GM12892 (cell line): ENCODE data around the gene GALNT16.

ENCODE experiments used
- DNase-seq: peaks from one replicate; pipeline ENCODE4 v3.0.0; 2011; ENCODE audit not compliant: insufficient read length
- FAIRE-seq: peaks from 2 replicates; lab custom pipeline; 2011; peaks lifted over from hg19 to GRCh38; lab: Jason Lieb, UNC
- POLR2A ChIP-seq: IDR thresholded peaks from 2 replicates; pipeline ENCODE4 v1.6.1; 2011; ENCODE audit warnings: low read depth, low read length, control low read depth
- POLR2AphosphoS5 ChIP-seq: IDR thresholded peaks from 2 replicates; pipeline ENCODE4 v1.6.1; 2011; ENCODE audit warnings: low read depth, low read length, control low read depth
- TAF1 ChIP-seq: IDR thresholded peaks from 2 replicates; pipeline ENCODE4 v1.6.1; 2011; ENCODE audit warnings: low read depth, mild to moderate bottlenecking, control low read depth, low read length, borderline replicate concordance

The GALNT16 gene

DNA sequence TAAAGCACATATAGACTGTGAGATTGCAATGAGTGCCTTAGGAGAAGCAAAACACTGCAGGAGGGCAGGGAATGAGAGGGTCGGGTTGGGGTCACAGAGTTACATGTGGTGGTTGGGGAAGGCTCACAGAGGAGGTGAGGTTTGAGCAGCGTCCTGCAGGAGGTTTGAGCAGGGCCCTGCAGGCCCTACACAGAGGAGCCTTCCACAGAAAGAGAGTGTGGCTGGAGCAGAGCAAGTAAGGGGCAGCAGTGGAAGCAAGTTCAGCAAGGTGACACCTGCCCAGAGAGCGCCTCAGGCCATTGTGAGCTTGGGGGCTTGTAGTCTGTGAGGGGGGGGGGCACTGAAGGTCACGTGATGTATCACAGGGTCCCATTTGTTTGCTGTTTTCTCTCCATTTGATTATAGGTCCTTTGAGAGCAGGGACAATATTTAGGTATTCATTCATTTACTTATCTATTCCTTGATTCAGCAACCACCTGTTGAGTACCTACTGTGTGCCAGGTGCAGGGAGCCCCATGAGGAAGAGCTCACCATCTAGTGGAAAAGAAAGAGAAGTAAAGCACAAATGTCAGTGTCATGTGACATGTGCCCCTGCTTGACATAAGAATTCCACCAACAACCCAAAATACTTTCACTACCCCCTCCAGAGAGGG, 56.6 kb downstream of the GALNT16 start:
- TF ChIP-seq POLR2AphosphoS5 (no peak), TAF1 (no peak)
- FAIRE-seq (no peak), DNase-seq (no peak)

DNA sequence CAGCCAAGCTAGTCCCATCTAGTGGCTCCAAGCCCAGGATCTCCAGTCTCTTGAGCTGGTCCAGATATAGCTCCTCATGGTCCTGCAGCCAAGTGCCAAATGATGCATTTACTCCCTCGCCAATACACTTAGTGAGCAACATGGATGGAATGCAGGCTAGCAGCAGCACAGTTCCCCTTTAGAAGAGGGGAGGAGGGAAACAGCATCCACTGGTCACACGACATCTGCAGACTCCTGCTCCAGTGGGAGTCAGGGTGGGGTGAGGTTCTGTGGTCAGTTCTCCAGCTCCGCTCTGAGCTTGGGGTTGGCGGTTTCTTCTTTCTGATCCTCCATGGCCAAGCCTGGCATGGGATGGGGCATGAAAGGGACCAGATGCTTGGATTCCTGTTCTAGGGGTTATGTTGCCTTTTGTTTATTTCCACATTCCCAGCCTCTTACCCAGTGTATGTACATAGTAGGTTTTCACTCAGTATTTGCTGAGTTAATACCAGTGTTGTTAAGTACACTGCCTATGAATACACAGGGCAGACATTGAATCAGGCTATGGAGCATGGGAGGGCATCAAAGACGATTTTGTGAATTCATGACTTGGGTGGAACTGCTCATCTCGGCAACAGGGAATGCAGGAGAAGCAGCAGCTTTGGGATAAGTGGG, 57.3 kb downstream of the GALNT16 start:
- FAIRE-seq, result no peak
- TF ChIP-seq POLR2A (no peak), POLR2AphosphoS5 (no peak), TAF1 (no peak)

DNA sequence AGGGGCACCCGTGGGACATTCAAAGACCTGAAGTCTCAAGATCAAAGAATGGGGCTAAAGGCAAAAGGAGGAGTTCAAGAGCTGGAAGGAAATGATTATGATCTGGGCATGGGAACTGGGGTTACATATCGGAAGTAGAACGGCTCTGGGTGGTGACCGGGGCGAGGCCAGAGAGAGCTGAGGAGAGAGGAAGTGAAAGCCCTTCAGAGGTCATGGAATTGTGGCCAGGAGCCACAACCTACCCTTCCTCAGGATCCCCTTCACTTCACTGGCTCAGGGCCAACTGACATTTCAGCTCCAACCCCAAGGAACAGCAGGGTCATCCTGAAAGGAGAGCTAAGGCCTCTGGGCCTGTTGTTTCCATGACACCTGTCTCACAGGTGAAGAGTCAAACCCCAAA, 57.8 kb downstream of the GALNT16 start:
- FAIRE-seq, result no peak
- no peak for TF ChIP-seq TAF1
- no peak for TF ChIP-seq POLR2AphosphoS5
- TF ChIP-seq POLR2A, result no peak
- no peak for DNase-seq

More for the DNA sequence above, 57.3 kb downstream of the GALNT16 start:
- no peak for DNase-seq

DNA sequence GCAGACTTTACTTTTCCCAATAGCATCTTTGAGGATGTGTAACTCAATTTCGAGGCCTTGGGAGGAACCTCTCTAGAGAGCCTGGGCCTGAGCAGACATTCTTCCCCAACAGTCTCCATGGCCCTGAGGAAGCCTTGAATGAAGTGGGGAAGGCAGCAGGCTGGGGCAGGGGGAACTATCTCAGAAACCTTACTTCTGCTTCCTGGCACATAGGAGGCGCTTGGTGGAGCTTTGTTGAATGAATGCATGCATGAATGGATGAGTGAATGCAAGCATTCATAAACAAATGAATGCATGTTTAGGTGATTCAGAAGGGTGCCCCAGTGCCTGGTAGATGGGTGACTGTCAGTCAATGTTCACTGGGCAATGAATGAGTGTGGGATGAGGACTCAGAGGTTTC, 58.3 kb downstream of the GALNT16 start:
- FAIRE-seq, result no peak
- TF ChIP-seq POLR2AphosphoS5 (no peak), POLR2A (no peak), TAF1 (no peak)
- DNase-seq, result no peak

DNA sequence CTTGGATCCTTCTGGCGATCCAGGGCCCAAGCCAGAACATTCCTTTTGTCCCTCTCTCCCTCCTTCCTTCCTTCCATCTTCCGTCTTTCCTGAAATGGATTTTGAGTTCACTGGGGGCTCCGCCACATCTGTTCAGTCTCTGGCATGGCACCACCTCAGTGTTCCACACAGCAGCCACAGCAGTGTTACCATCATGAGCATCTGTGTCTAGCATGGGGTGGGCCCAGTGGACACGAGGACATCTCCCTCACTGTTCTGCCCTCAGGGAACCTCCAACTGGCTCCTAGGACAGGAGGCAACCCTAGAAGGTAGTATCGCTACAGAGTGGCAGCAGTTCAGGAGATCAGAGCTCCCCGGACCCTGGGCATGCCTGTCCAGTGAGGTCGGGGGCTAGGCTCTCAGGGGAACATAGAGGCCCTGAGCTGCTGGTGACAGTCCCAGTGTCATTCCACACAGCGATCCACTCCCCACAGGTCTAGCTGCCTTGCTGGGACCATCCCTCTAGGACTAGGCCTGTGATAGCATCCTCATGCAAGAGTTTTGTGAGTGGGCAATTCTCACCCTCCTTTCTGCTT, 59.0 kb downstream of the GALNT16 start:
- no peak for TF ChIP-seq POLR2AphosphoS5
- no peak for TF ChIP-seq POLR2A
- TF ChIP-seq TAF1, result no peak
- DNase-seq (no peak), FAIRE-seq (no peak)

DNA sequence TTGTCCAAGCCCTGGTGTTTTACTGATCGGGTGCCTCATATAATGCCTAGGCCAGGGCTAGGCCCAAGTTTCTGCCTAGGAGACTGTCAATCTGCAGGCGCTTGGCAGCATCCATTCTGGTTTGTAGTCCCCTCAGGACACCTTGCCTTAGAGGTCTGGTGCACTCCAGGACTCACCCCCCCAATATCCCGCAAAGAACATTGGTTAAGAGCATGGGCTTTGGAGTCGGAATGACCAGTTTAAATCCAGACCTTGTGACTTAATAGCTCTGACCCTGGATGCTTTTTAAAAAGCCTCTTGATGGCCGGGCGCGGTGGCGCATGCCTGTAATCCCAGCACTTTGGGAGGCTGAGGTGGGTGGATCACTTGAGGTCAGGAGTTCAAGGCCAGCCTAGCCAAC, 60.0 kb downstream of the GALNT16 start:
- DNase-seq (no peak), FAIRE-seq (no peak)
- TF ChIP-seq TAF1 (no peak), POLR2A (no peak)

DNA sequence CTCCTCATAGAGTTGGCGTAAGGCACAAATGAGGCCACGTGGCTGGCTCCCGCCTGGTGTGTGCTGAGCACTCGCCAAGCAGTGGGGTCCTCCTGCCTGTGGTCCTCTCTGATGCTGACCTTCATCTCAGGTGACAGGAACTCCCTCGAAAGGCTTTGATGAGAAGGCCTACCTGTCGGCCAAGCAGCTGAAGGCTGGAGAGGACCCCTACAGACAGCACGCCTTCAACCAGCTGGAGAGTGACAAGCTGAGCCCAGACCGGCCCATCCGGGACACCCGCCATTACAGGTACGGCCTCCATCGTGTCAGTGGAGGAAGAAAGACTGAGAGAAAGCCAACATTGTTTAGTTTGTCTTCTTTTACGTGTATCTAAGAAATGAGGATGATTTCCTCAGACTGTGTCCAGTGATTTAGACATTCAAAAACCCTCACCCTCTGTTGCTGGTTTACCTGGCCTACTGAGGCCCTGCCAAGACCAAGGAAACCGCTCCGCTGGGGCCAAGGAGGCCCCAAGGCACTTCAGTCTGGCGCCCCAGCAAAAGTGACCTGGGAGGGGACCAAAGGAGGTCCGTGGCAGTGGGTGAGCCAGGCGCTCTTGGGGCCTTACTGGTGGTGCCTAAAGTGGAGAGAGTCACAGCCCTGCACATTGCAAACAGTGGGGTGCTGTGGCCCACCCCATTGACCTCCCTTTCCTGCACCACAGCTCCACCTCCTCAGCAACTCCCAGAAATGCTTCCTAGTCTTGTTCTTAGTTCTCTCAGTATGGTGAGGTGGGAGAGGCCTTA, 60.8 kb downstream of the GALNT16 start:
- FAIRE-seq (no peak), DNase-seq (no peak)
- TF ChIP-seq POLR2AphosphoS5 (no peak), TAF1 (no peak), POLR2A (no peak)

DNA sequence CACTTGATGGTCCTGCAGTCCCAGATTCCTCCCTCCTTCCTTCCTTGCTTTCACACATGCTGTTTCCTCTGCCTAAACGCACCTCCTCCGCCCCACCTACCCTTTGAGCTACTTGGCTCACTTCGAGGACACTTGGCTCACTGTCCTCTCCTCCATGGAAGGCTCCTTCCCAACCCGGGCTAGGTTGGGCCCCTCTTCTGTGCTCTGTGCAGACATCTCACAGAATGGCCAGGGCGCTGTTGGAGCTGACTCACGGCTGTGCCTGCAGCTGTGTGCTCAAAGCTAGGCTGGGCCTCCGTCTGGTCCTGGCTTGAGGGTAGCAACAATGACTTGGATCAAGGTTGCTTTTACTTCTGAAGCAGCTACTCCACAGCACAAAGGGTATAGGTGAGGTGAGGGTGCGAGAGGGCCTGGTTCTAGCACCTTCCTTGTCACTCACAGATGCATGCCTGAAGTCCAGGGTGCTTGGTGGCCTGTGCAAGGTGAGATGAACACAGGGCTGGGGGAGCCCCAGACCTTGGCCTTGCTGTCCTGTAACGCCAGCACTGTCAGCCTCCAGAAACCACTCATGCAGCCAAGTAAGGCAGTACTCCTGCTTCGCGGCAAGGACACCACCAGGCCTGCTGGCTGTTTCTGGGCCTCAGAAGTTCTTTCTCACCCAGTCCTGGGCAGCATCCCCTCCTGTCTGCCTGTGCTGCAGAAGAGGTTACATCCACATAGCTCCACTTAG, 61.8 kb downstream of the GALNT16 start:
- FAIRE-seq (no peak), DNase-seq (no peak)
- no peak for TF ChIP-seq POLR2AphosphoS5
- TF ChIP-seq TAF1, result no peak
- TF ChIP-seq POLR2A, result no peak

DNA sequence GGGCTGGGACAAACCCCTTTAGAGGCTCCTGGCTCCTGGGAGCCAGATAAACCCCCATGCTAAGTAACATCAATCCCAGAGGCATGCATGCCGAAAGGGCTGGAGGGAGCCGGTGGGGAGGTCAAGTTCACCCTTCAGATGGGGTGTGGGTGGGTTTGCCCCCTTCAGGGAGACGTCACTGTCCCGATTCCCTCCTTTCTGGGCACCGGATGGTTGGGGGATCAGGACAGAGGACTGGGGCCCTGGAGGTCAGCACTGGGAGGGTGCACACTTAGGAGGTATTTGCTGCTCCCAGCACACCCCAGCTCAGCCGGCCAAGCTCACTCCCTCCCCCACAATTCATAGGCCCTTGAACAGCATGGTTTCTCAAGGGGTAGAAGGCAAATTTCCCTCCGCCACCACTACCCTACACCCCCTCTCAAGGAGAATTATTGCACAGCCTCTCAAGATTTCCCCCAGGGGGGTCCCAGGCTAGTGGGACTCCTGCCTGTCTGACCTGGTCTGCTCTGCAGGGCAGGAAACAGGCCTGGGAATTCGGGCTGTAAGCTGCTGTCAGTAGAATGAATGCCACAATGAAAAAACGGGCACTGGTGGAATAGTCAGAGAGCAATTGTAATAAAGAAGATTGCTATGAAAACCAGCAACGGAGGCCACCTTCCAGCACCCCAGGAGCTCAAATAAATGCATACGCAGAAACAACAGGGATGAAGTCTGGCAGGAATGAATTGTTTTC, 63.5 kb downstream of the GALNT16 start:
- no peak for TF ChIP-seq TAF1
- TF ChIP-seq POLR2A, result no peak
- TF ChIP-seq POLR2AphosphoS5, result no peak
- FAIRE-seq, result no peak

DNA sequence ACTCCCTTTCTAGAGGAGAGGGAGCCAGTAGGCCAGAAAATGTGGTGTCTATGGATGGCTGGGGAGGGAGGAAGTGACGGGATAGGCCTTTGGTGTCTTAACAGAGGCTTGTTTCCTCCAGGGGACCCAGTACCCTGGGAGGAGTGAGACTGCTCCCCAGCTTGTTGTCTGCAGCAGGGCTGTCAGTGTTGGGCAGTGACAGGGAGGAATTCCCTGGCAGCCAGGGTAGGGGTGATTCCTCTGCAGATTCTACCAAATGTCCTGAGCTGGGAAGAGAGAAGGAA, 64.0 kb downstream of the GALNT16 start:
- TF ChIP-seq POLR2A (no peak), POLR2AphosphoS5 (no peak), TAF1 (no peak)
- no peak for DNase-seq
- no peak for FAIRE-seq

More for the DNA sequence above, 63.5 kb downstream of the GALNT16 start:
- no peak for DNase-seq
